ENCODE data around the gene TAX1BP3.

Gene TAX1BP3

GRCh38 chr17:3647251-3647650 is 21.1 kb downstream of the TAX1BP3 start:
- DNase-seq (ENCODE audit: low spot score), result no peak
- TF ChIP-seq CTCF (IDR thresholded peaks at IDR 0.05; ENCODE audit: extremely low read depth, missing control alignments), result no peak

- DNase-seq (ENCODE audit: low spot score), result no peak
- no peak for TF ChIP-seq CTCF (IDR thresholded peaks at IDR 0.05; ENCODE audit: extremely low read depth, missing control alignments)
Observed at GRCh38 chr17:3645310-3645709, 23.1 kb downstream of the TAX1BP3 start.

- no peak for DNase-seq (ENCODE audit: low spot score)
- TF ChIP-seq CTCF (IDR thresholded peaks at IDR 0.05; ENCODE audit: extremely low read depth, missing control alignments), result no peak
Observed at GRCh38 chr17:3643889-3644349, 24.5 kb downstream of the TAX1BP3 start.

GRCh38 chr17:3641717-3642486 is 26.5 kb downstream of the TAX1BP3 start:
- no peak for DNase-seq (ENCODE audit: low spot score)
- no peak for TF ChIP-seq CTCF (IDR thresholded peaks at IDR 0.05; ENCODE audit: extremely low read depth, missing control alignments)

GRCh38 chr17:3641014-3641413 is 27.4 kb downstream of the TAX1BP3 start:
- no peak for TF ChIP-seq CTCF (IDR thresholded peaks at IDR 0.05; ENCODE audit: extremely low read depth, missing control alignments)
- DNase-seq (ENCODE audit: low spot score), result no peak

GRCh38 chr17:3639981-3640596 is 28.3 kb downstream of the TAX1BP3 start:
- TF ChIP-seq CTCF (IDR thresholded peaks at IDR 0.05; ENCODE audit: extremely low read depth, missing control alignments), result no peak
- no peak for DNase-seq (ENCODE audit: low spot score)

GRCh38 chr17:3636908-3637373 is 31.4 kb downstream of the TAX1BP3 start:
- no peak for DNase-seq (ENCODE audit: low spot score)
- no peak for TF ChIP-seq CTCF (IDR thresholded peaks at IDR 0.05; ENCODE audit: extremely low read depth, missing control alignments)
